Retina (tissue), 1 donor: ENCODE results near the gene GUCD1.
A peak's percentile ranks its signal among the peaks of the same experiment; 100 is the strongest.

ENCODE experiments used
- DNase-seq: peaks from one replicate; pipeline ENCODE4 v3.0.0-alpha.2; 2016

The GUCD1 gene

DNA sequence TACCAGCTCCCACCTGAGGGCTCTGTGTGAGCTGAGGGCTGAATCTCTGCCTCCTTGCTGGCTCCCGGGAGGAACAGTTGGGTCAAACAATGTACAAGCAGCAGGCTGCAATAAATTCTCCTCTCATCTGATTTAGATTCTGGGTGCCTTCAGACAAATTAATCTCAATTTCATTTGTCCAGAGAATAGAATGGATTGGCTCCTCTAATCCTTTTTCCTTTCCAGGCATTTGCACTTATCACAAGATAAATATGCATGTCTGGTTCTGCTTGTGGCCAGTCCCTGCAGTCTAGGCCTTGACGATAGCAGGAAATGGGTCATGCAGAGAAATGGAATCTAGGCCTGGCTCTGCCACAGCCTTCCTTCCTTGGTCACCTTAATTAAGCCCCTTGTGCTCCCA, 31.1 kb downstream of the GUCD1 start:
- no peak for DNase-seq

DNA sequence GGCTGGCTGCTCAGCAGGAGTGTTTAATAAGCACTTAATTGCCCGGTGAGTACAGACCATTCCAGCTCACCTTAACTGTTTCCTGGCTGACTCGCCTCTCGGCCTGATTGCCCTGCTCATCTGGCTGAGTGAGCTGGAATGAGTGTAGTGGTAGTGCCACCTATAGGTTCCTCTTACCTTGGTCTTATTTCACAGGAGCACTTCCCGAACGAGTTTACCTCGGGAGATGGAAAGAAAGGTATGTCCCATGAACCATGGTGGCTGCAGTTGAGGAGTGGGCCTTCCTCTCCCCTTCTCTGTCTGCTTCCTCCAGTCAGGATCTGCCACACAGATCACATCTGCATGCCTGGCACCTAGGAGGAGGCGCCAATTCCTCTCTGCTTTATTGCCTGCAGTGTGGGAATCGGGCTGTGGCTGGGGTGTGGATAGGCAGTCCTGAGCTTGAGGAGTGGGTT, 33.1 kb downstream of the GUCD1 start:
- DNase-seq: peak; percentile 49

DNA sequence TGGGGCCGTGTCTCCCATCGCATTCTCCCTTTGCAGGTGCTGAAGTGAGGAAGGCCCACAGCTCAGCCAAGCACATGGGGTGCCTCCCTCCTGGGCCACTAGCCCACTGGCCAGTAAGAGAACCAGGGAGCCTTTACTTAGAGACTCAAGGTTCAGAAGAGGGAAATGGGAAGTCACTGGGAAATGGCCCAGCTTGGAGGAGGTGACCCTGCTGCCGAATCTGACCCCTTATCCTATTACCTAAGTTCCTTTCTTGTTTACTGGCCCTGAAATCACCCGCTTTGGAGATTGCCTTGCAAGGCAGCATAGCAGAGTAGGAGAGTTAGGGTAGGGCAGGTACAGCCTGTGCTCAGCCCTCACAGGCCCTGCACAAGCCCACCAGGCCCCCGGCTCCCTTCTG, 35.4 kb downstream of the GUCD1 start:
- no peak for DNase-seq

DNA sequence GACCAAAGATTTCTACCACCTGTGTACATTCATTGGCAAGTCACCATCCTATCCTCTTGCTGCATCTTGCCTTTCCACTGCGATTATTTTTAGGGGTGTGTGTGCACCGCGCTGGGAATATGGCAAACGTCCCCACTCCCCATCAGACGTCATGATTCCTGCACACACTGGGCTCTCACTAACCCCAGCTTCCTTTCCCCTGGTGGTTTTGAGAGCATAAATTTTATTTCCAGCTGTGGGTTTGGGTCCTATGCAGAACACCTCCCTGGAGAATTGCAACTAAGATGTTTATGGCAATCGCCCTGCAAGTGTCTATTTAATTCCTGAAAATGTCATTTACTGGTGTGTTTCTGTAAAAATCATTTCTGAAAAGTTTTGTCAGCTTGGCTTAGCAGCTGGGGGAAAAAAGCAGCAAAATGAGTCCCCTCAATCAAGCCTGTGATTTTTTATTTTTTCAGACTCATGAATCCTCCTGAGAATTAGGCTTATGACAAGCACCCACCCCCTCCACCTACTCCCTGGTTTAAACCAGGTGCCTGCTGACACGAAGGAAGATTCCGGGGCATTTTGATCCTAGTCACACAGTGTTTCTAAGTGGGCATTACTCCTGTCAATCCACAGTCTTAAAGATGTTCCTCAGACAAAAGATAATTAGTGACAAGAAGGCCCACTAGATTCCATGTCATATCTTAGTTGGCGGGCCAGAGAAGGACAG, 36.0 kb downstream of the GUCD1 start:
- no peak for DNase-seq

DNA sequence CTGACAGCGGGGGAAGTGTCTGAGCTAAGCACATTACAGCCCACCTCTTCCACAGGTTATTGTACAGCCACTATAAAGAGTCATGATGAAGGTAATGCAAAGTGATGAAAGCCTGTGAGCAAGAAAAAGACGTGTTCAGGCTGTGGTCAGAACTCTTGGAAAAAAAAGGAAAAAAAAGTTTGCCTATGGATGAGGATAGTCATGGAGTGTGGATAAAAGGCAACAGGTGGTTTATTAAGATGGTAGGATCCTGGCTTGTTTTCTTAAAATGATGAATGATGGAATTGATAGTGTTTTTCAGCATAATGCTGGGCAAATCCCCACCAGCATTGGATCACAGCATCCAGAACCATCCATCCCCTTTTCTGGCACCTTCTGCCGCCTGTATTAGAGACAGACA, 36.7 kb downstream of the GUCD1 start:
- no peak for DNase-seq

DNA sequence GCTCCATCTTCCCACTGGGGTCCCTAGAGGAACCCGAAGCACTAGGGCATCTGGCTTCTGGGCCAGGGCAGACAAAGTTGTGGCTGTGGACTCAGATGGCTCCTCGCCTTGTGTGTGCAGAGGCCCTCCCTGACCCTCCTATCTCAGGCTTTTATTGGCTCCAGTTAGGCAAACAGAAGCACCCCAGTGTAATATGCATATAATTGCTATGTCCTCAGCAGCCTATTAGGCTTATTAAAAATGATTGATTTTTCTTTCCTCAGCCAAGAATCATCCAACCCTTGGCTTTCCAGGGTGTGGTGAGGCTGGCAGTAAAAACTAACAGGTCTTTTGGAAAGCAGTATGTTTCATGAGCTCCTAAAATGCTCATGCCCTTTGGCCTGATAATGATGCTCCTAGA, 37.5 kb downstream of the GUCD1 start:
- DNase-seq: no peak

GRCh38 chr22:24516301-24516737, 38.6 kb downstream of the GUCD1 start:
- no peak for DNase-seq

DNA sequence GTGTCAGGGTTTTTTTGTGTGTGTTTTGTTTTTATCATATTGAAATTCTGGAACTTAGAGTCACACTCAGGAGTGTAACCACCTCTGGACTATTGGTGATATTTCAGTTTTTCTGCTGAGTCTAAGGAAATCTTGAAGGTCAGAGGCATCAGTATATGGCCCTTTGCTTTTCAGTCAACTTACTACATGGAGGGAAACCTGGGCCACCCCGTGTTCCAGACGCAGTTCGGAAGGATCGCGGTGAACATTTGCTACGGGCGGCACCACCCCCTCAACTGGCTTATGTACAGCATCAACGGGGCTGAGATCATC, 40.0 kb downstream of the GUCD1 start:
- no peak for DNase-seq

DNA sequence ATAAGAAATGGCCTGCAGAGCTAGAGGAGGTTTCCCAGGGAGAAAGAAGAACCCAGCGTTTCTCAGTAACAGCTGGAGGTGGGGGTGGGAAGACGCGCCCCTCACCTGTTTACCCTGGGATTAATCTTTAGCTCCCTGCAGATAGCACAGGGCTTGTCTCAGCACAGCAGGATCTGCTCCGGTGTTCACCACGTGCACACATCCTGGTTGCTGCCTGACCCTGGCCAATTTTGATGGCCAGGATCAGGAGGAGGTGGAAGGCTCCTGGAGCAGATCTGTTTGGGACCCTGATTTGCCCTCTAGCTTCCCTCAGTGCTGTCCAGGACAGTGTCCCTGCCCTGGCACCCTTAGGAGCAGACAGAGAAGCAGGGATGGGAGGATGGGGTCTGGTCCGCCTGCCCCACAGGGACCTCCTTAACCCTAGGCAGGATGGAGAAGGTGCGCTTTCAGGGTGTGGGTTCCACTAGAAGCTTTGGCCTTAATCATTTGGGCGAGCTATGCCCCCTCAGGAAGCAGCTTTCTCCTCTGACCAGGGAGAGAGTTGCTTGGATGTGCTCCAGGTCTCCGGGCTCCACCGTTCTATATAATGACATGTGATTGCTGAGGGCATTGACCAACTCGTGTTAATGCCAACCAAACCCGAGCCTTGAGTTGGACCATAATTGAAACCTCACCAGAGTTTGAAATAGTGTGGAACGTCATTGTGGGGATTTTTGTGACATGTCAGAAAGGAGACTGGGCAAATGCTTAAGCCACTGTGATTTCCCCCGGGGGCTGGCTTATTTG, 40.5 kb downstream of the GUCD1 start:
- no peak for DNase-seq

DNA sequence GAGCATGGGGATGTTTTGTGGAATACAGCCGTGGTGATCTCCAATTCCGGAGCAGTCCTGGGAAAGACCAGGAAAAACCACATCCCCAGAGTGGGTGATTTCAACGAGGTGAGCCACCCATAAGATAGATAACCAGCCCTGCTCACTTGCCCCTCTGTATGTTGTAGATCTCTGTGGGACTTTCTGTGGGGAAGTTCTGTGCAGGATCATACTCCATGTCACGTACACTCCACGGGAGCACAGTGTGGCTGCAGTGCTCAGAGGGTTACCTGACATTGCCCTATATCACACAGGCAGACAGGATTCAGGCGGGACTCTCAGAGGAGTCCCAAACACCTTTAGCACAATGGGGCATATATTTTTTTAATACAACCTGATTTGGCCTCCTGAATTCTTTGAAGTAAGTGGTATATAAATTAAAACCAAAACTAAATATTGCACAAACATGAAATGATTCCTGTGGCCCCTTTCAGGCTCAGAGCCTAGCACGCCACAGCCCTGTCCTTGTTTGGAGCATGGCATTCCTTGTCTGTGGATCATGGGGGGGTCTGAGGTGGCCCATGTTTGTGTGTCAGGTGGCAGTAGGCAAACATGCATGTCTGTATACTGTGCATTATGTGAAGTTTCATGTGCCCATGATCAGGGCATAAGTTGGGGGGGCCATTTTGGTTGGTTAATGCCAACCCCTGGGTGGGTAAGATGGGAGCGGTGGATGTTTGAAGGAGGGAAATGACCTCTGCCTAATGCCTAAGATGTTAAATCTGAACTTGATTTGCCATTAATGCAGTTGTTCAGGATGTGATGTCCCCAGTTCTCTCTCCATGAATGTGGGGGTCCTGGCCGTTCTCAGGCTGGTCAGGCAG, 41.3 kb downstream of the GUCD1 start:
- DNase-seq: no peak

GRCh38 chr22:24512043-24512442, 42.9 kb downstream of the GUCD1 start:
- no peak for DNase-seq

GRCh38 chr22:24510637-24511625, 44.0 kb downstream of the GUCD1 start:
- DNase-seq: no peak

GRCh38 chr22:24507716-24508115, 47.2 kb downstream of the GUCD1 start:
- DNase-seq: no peak

- DNase-seq: no peak
Observed at GRCh38 chr22:24506802-24507438, 48.0 kb downstream of the GUCD1 start.

- no peak for DNase-seq
Observed at GRCh38 chr22:24504956-24505736, 49.8 kb downstream of the GUCD1 start.

GRCh38 chr22:24504540-24504939, 50.4 kb downstream of the GUCD1 start:
- no peak for DNase-seq

DNA sequence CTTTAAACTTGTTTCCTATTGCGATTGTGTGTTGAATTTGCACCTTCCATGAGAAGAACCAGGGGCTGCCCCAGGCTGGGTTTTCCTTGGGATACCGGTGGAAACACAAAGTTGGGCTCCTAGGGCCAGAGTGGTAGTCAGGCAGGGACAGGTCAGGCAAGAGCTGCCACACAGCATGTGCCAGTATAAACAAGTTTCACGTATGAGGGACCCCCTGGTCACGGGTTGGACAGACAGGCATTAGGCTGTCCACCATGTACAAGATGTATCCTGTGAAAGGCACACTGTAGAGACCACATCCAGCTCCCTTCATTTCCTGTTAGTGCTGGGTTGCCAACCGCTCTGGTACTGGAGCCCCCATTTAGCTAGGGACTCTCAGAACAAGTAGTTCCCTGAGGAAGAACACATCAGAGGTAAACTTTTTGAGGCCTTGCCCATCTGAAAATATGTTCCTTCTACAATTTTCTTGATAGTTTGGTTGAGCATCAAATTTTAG, 51.0 kb downstream of the GUCD1 start:
- no peak for DNase-seq

DNA sequence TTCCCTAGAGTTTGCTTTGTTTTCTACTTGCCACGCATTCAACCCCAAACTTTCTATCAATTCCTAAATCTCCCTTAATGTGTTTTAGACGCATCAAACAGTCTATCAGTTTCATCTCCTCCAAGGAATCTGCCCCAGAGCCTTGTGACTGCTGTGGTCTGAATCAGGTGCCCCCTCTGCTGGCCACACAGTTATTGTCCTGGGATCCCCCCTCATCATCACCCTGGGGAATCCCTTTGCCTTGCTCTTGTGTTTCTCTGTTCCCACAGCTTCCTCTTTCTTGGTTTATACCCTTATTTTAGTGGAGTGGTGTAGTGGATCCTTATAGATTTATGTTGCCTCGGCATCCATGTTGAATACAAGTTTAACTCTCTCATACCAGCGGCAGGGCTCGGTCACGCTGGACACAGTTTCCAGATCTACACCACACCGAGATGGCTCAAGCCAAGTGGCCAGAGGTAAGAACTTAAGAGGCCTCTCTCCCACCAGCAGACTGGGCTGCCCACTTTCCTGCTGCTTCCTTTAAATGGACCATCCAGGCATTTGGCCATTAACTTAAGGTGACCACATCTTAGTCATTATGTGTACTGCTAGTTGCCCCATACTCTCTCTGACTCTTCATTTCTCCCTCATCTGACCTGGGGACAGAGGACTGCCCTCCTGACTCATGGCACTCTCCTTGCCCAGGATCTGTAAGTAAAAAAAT, 51.6 kb downstream of the GUCD1 start:
- DNase-seq: no peak

DNA sequence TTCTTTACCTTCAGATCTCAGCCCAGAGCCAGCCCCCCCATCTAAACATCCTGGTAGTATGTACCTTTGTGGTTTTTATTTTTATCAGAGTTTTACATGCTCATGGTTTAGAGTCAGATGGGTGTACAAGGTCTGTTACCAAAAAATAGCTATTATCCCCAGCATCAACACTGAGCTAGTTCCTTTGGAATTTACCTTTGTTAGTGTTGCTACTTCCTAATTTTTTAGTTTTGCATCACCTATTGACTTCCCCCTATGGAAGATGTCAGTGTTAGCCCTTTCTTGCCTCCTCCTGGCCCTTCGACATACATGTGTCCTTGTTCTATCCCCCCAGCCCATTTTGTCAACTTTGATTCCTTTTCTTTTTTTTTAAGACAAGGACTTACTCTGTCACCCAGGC, 52.4 kb downstream of the GUCD1 start:
- no peak for DNase-seq

- DNase-seq: no peak
Observed at GRCh38 chr22:24502034-24502433, 52.9 kb downstream of the GUCD1 start.
